Measurements from ENCODE around the gene CLEC9A. TPM values are rescaled to one million over a fixed set of nuclear protein-coding genes. Genes with fewer than 3 reads are reported as not detected.

The CLEC9A gene
- total RNA-seq, 1 donor from 2014 or later: not detected

DNA sequence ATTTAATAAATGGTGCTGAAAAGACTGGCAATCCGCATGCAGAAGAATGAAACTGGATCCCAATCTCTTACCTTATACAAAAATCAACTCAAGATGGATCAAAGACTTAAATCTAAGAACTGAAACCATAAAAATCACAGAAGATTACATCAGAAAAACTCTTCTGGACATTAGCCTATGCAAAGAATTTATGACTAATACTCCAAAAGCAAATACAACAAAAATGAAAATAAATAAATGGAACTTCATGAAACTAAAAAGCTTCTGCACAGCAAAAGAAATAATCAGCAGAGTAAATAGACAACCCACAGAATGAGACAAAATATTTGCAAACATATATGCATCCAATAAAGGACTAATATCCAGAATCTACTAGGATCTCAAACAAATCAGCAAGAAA lies 82.6 kb downstream of the CLEC9A start:
- Mint-ChIP-seq H3K9me3 (ENCODE audit: low read depth) (peaks cover 21% of the 10 kb centered on the region), H3K36me3 (ENCODE audit: insufficient read depth) (no peaks in the 10 kb centered on the region), H3K27me3 (no peaks in the 10 kb centered on the region), H3K27ac (no peak overlapping the region), H3K4me3 (ENCODE audit: low read depth) (no peak overlapping the region), H3K4me1 (ENCODE audit: low read depth) (no peaks in the 10 kb centered on the region)
- no peak for DNase-seq (ENCODE audit: low spot score, unreplicated experiment)
- TF ChIP-seq, protein P1, sequence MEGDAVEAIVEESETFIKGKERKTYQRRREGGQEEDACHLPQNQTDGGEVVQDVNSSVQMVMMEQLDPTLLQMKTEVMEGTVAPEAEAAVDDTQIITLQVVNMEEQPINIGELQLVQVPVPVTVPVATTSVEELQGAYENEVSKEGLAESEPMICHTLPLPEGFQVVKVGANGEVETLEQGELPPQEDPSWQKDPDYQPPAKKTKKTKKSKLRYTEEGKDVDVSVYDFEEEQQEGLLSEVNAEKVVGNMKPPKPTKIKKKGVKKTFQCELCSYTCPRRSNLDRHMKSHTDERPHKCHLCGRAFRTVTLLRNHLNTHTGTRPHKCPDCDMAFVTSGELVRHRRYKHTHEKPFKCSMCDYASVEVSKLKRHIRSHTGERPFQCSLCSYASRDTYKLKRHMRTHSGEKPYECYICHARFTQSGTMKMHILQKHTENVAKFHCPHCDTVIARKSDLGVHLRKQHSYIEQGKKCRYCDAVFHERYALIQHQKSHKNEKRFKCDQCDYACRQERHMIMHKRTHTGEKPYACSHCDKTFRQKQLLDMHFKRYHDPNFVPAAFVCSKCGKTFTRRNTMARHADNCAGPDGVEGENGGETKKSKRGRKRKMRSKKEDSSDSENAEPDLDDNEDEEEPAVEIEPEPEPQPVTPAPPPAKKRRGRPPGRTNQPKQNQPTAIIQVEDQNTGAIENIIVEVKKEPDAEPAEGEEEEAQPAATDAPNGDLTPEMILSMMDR (IDR thresholded peaks at IDR 0.05; ENCODE audit: unreplicated experiment): no peak

DNA sequence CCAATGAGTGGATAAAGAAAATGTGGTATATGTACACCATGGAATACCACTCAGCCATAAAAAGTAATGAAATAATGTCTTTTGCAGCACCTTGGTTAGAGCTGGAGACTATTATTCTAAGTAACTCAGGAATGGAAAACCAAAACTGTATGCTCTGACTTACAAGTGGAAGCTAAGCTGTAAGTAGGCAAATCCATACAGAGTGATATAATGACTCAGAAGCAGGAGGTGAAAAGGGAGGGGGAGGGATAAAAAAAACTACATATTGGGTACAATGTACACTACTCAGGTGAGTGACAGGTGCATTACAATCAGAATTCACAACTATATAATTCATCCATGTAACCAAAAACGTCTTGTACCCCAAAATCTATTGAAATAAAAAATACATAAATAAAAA lies 83.4 kb downstream of the CLEC9A start:
- Mint-ChIP-seq H3K4me1 (ENCODE audit: low read depth) (no peaks in the 10 kb centered on the region), H3K27me3 (no peaks in the 10 kb centered on the region), H3K9me3 (ENCODE audit: low read depth) (peaks cover 18% of the 10 kb centered on the region), H3K27ac (no peak overlapping the region), H3K4me3 (ENCODE audit: low read depth) (no peak overlapping the region), H3K36me3 (ENCODE audit: insufficient read depth) (no peaks in the 10 kb centered on the region)
- TF ChIP-seq, protein P1 (IDR thresholded peaks at IDR 0.05; ENCODE audit: unreplicated experiment): no peak
- DNase-seq (ENCODE audit: low spot score, unreplicated experiment): no peak

DNA sequence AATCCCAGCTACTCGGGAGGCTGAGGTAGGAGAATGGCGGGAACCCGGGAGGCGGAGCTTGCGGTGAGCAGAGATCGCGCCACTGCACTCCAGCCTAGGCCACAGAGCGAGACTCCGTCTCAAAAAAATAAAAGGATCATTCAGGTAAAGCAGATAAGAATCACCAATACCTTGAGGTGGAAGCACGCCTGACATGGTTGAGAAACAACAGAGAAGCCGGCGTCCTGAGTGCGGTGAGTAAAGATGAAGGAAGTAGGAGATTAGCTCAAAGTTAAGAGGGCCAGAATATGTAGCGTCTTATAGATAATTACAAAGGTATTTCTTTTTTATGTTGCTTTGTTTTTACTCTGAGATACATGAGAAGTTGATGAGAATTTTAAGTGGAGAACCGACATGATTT lies 84.8 kb downstream of the CLEC9A start:
- Mint-ChIP-seq H3K9me3 (ENCODE audit: low read depth) (peaks cover 18% of the 10 kb centered on the region), H3K27me3 (no peaks in the 10 kb centered on the region), H3K4me1 (ENCODE audit: low read depth) (no peaks in the 10 kb centered on the region), H3K27ac (peak overlapping the region; percentile 6), H3K36me3 (ENCODE audit: insufficient read depth) (no peaks in the 10 kb centered on the region), H3K4me3 (ENCODE audit: low read depth) (no peak overlapping the region)
- TF ChIP-seq, protein P1 (IDR thresholded peaks at IDR 0.05; ENCODE audit: unreplicated experiment): no peak
- no peak for DNase-seq (ENCODE audit: low spot score, unreplicated experiment)

Other genes with a start within 250 kb of the CLEC9A start
- gene KLRF1, start 203.2 kb upstream of the CLEC9A start, total RNA-seq: not detected in 2 replicates
- gene CLEC2B, start 161.3 kb upstream of the CLEC9A start, total RNA-seq: not detected in 2 replicates
- gene KLRF2, start 149.2 kb upstream of the CLEC9A start, total RNA-seq: not detected in 2 replicates
- not detected in 2 replicates for gene CLEC2A, start 98.3 kb upstream of the CLEC9A start, total RNA-seq
- gene CLEC12A, start 59.3 kb upstream of the CLEC9A start, total RNA-seq: not detected in 2 replicates
- not detected in 2 replicates for gene CLEC1B, start 31.6 kb upstream of the CLEC9A start, total RNA-seq
- gene CLEC12B, start 20.1 kb upstream of the CLEC9A start, total RNA-seq: not detected in 2 replicates
- not detected in 2 replicates for gene CLEC1A, start 68.3 kb downstream of the CLEC9A start, total RNA-seq
- gene CLEC7A, start 99.5 kb downstream of the CLEC9A start, total RNA-seq: not detected in 2 replicates
- not detected in 2 replicates for gene OLR1, start 141.4 kb downstream of the CLEC9A start, total RNA-seq
- not detected in 2 replicates for gene TMEM52B, start 148.3 kb downstream of the CLEC9A start, total RNA-seq
- 94.2 and 96.2 TPM in 2 replicates for gene GABARAPL1, start 182.2 kb downstream of the CLEC9A start, total RNA-seq

Measured in progenitor cell of endocrine pancreas (in vitro differentiated cells).